OCI-LY7 (cell line): Measurements from ENCODE around the gene IGSF21.

Source experiments
- CTCF ChIP-seq: fragments of 200-600 bp; sonication (generic); conservative IDR thresholded peaks from 2 replicates; pipeline ENCODE4 v1.5.1; 2014; ENCODE audit warnings: mild to moderate bottlenecking, antibody characterized with exemption, low read length, moderate library complexity, mixed read lengths
- EZH2phosphoT487 ChIP-seq: fragments of 200-600 bp; sonication (generic); IDR thresholded peaks from 2 replicates; pipeline ENCODE4 v1.6.1; 2018; ENCODE audit warnings: low read depth, borderline replicate concordance, mild to moderate bottlenecking, mixed run types, antibody characterized with exemption, low read length, moderate library complexity, mixed read lengths

GRCh38 chr1:18151436-18152122, 44.0 kb downstream of the IGSF21 start:
- TF ChIP-seq CTCF (no peak), EZH2phosphoT487 (no peak)
